Measurements from ENCODE around the gene MCUR1. TPM values are rescaled to one million over a fixed set of nuclear protein-coding genes. Genes with fewer than 3 reads are reported as not detected.
A peak's percentile ranks its signal among the peaks of the same experiment; 100 is the strongest.

MCUR1 gene
- total and polyA plus RNA-seq, 2 of the 13 experiments (the other 11 are each of a cell fraction or from before 2014, with no cell fraction given) = 8.0 to 29.6 TPM

- TF ChIP-seq NFIC (IDR thresholded peaks at IDR 0.05; ENCODE audit: low read length) (no peak), PAX8 (CRISPR knock-in tag; IDR thresholded peaks at IDR 0.05; ENCODE audit: borderline replicate concordance) (no peak), HNRNPUL1 (IDR thresholded peaks at IDR 0.05; ENCODE audit: low read depth, low read length) (no peak), ELF3 (CRISPR knock-in tag; IDR thresholded peaks at IDR 0.05) (peak; percentile 46; the same call in 1 of the 2 replicates), ZNF234 (CRISPR knock-in tag; conservative IDR thresholded peaks at IDR 0.05) (no peak), TOPORS (CRISPR knock-in tag; IDR thresholded peaks at IDR 0.05) (no peak), ZFP90 (CRISPR knock-in tag; IDR thresholded peaks at IDR 0.05; ENCODE audit: borderline replicate concordance) (no peak), ZNF207 (IDR thresholded peaks at IDR 0.05; ENCODE audit: borderline replicate concordance) (no peak), CSRNP2 (CRISPR knock-in tag; conservative IDR thresholded peaks at IDR 0.05; ENCODE audit: low read depth) (no peak), SYNCRIP (IDR thresholded peaks at IDR 0.05; ENCODE audit: insufficient read depth, low read depth, low read length) (no peak), ZNF780A (CRISPR knock-in tag; IDR thresholded peaks at IDR 0.05) (no peak), U2AF2 (IDR thresholded peaks at IDR 0.05; ENCODE audit: low read depth, low read length) (no peak), ZNF589 (CRISPR knock-in tag; conservative IDR thresholded peaks at IDR 0.05) (no peak), ZNF282 (IDR thresholded peaks at IDR 0.05; ENCODE audit: partially characterized antibody) (no peak), SMARCE1 (IDR thresholded peaks at IDR 0.05; ENCODE audit: borderline replicate concordance) (no peak), SOX5 (CRISPR knock-in tag; IDR thresholded peaks at IDR 0.05; ENCODE audit: borderline replicate concordance) (peak; percentile 100), ZNF569 (CRISPR knock-in tag; IDR thresholded peaks at IDR 0.05; ENCODE audit: borderline replicate concordance) (no peak), KMT2A (CRISPR knock-in tag; IDR thresholded peaks at IDR 0.05) (no peak), HINFP (CRISPR knock-in tag; IDR thresholded peaks at IDR 0.05; ENCODE audit: low read depth) (no peak), CENPBD1 (CRISPR knock-in tag; IDR thresholded peaks at IDR 0.05; ENCODE audit: borderline replicate concordance, low read depth) (no peak), BHLHE40 (IDR thresholded peaks at IDR 0.05; ENCODE audit: low read length) (0 out of 2 replicates have a peak, but pooled peaks have one; percentile 24)
- TF ChIP-seq, protein P1, sequence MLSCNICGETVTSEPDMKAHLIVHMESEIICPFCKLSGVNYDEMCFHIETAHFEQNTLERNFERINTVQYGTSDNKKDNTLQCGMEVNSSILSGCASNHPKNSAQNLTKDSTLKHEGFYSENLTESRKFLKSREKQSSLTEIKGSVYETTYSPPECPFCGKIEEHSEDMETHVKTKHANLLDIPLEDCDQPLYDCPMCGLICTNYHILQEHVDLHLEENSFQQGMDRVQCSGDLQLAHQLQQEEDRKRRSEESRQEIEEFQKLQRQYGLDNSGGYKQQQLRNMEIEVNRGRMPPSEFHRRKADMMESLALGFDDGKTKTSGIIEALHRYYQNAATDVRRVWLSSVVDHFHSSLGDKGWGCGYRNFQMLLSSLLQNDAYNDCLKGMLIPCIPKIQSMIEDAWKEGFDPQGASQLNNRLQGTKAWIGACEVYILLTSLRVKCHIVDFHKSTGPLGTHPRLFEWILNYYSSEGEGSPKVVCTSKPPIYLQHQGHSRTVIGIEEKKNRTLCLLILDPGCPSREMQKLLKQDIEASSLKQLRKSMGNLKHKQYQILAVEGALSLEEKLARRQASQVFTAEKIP (CRISPR knock-in tag; IDR thresholded peaks at IDR 0.05; ENCODE audit: borderline replicate concordance) = no peak
- TF ChIP-seq, protein P2, sequence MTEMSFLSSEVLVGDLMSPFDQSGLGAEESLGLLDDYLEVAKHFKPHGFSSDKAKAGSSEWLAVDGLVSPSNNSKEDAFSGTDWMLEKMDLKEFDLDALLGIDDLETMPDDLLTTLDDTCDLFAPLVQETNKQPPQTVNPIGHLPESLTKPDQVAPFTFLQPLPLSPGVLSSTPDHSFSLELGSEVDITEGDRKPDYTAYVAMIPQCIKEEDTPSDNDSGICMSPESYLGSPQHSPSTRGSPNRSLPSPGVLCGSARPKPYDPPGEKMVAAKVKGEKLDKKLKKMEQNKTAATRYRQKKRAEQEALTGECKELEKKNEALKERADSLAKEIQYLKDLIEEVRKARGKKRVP (CRISPR knock-in tag; IDR thresholded peaks at IDR 0.05) = no peak
- TF ChIP-seq, protein P3, sequence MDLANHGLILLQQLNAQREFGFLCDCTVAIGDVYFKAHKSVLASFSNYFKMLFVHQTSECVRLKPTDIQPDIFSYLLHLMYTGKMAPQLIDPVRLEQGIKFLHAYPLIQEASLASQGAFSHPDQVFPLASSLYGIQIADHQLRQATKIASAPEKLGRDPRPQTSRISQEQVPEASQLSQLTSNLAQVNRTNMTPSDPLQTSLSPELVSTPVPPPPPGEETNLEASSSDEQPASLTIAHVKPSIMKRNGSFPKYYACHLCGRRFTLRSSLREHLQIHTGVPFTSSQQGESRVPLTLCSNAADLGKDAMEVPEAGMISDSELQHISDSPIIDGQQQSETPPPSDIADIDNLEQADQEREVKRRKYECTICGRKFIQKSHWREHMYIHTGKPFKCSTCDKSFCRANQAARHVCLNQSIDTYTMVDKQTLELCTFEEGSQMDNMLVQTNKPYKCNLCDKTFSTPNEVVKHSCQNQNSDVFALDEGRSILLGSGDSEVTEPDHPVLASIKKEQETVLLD (CRISPR knock-in tag; IDR thresholded peaks at IDR 0.05; ENCODE audit: low read depth) = no peak
Observed at GRCh38 chr6:13818341-13818740, 4.0 kb upstream of the MCUR1 start (continued).

Measured in HepG2 (cell line).